Muscle layer of colon (tissue), 2 donors: Measurements from ENCODE around the gene ITPR3.

Source experiments
- H3K27ac ChIP-seq: one replicate; pipeline ENCODE4 v1.7.0; 2013; ENCODE audit warnings: low read depth, mild to moderate bottlenecking, low read length, moderate library complexity
- H3K27me3 ChIP-seq, 2 donors: one replicate each; pipeline ENCODE4 v1.7.0; 2013; ENCODE audit warnings: low read length in 2 of 2, mild to moderate bottlenecking in 2 of 2; ENCODE audit not compliant: insufficient read depth in 2 of 2, control insufficient read depth in 1 of 2
- H3K36me3 ChIP-seq: one replicate; pipeline ENCODE4 v1.7.0; 2013; ENCODE audit warnings: mild to moderate bottlenecking, low read length; ENCODE audit not compliant: insufficient read depth
- H3K4me1 ChIP-seq: one replicate; pipeline ENCODE4 v1.7.0; 2013; ENCODE audit warnings: mild to moderate bottlenecking, low read length; ENCODE audit not compliant: insufficient read depth
- H3K4me3 ChIP-seq, 2 donors: one replicate each; pipeline ENCODE4 v1.7.0; 2013; ENCODE audit warnings: low read length in 2 of 2, low read depth in 1 of 2, mild to moderate bottlenecking in 1 of 2, moderate library complexity in 1 of 2
- H3K9ac ChIP-seq: one replicate; pipeline ENCODE4 v1.7.0; 2013; ENCODE audit warnings: low read length
- H3K9me3 ChIP-seq: one replicate; pipeline ENCODE4 v1.7.0; 2013; ENCODE audit warnings: mild to moderate bottlenecking, low read length
- donor health status: abdominal sarcoma.
- donor health status: Adenocarcinoma of cecum.

The ITPR3 gene

GRCh38 chr6:33684428-33684896 is 63.3 kb downstream of the ITPR3 start:
- H3K27ac ChIP-seq = no peak overlapping the region
- H3K4me3 ChIP-seq = no peak overlapping the region
- H3K27me3 ChIP-seq = no peaks in the 10 kb centered on the region
- H3K36me3 ChIP-seq = peaks cover 13% of the 10 kb centered on the region
- no peaks in the 10 kb centered on the region for H3K4me1 ChIP-seq
- H3K9ac ChIP-seq = no peak overlapping the region
- no peaks in the 10 kb centered on the region for H3K9me3 ChIP-seq

- H3K36me3 ChIP-seq = peaks cover 13% of the 10 kb centered on the region
- H3K4me3 ChIP-seq = no peak overlapping the region
- H3K4me1 ChIP-seq = no peaks in the 10 kb centered on the region
- H3K27ac ChIP-seq = no peak overlapping the region
- H3K9ac ChIP-seq = no peak overlapping the region
- H3K27me3 ChIP-seq = no peaks in the 10 kb centered on the region
- no peaks in the 10 kb centered on the region for H3K9me3 ChIP-seq
Measured at GRCh38 chr6:33684983-33685382, 63.9 kb downstream of the ITPR3 start.

- Histone ChIP-seq H3K9me3 (no peaks in the 10 kb centered on the region), H3K4me3 (no peak overlapping the region), H3K27me3 (no peaks in the 10 kb centered on the region), H3K36me3 (peaks cover 13% of the 10 kb centered on the region), H3K9ac (no peak overlapping the region), H3K27ac (no peak overlapping the region), H3K4me1 (no peaks in the 10 kb centered on the region)
Measured at GRCh38 chr6:33685411-33686224, 64.5 kb downstream of the ITPR3 start.

- Histone ChIP-seq H3K36me3 (peaks cover 13% of the 10 kb centered on the region), H3K27ac (no peak overlapping the region), H3K9ac (no peak overlapping the region), H3K27me3 (no peaks in the 10 kb centered on the region), H3K4me3 (no peak overlapping the region), H3K9me3 (no peaks in the 10 kb centered on the region), H3K4me1 (no peaks in the 10 kb centered on the region)
Measured at GRCh38 chr6:33686225-33686924, 65.3 kb downstream of the ITPR3 start.

GRCh38 chr6:33686981-33687975 is 66.2 kb downstream of the ITPR3 start:
- no peaks in the 10 kb centered on the region for H3K4me1 ChIP-seq
- no peaks in the 10 kb centered on the region for H3K9me3 ChIP-seq
- no peak overlapping the region for H3K9ac ChIP-seq
- no peak overlapping the region for H3K27ac ChIP-seq
- no peak overlapping the region for H3K4me3 ChIP-seq
- H3K36me3 ChIP-seq = peaks cover 13% of the 10 kb centered on the region
- H3K27me3 ChIP-seq = no peaks in the 10 kb centered on the region

GRCh38 chr6:33688006-33688405 is 66.9 kb downstream of the ITPR3 start:
- H3K9me3 ChIP-seq = no peaks in the 10 kb centered on the region
- no peak overlapping the region for H3K27ac ChIP-seq
- H3K36me3 ChIP-seq = peaks cover 13% of the 10 kb centered on the region
- H3K4me3 ChIP-seq = no peak overlapping the region
- H3K4me1 ChIP-seq = no peaks in the 10 kb centered on the region
- H3K9ac ChIP-seq = no peak overlapping the region
- no peaks in the 10 kb centered on the region for H3K27me3 ChIP-seq

GRCh38 chr6:33688451-33689147 is 67.5 kb downstream of the ITPR3 start:
- peaks cover 13% of the 10 kb centered on the region for H3K36me3 ChIP-seq

GRCh38 chr6:33689148-33689494 is 68.0 kb downstream of the ITPR3 start:
- no peak overlapping the region for H3K9ac ChIP-seq
- H3K4me3 ChIP-seq = no peak overlapping the region
- H3K4me1 ChIP-seq = peaks cover 8% of the 10 kb centered on the region
- H3K36me3 ChIP-seq = peaks cover 13% of the 10 kb centered on the region
- no peaks in the 10 kb centered on the region for H3K27me3 ChIP-seq
- H3K27ac ChIP-seq = no peak overlapping the region
- no peaks in the 10 kb centered on the region for H3K9me3 ChIP-seq

More at GRCh38 chr6:33688451-33689147, 67.5 kb downstream of the ITPR3 start:
- Histone ChIP-seq H3K27ac (no peak overlapping the region), H3K27me3 (no peaks in the 10 kb centered on the region), H3K9me3 (no peaks in the 10 kb centered on the region), H3K4me3 (no peak overlapping the region), H3K9ac (no peak overlapping the region), H3K4me1 (peaks cover 4% of the 10 kb centered on the region)

GRCh38 chr6:33689879-33690278 is 68.8 kb downstream of the ITPR3 start:
- Histone ChIP-seq H3K27me3 (no peaks in the 10 kb centered on the region), H3K27ac (no peak overlapping the region), H3K9ac (no peak overlapping the region), H3K4me1 (peaks cover 9% of the 10 kb centered on the region), H3K9me3 (no peaks in the 10 kb centered on the region), H3K36me3 (peaks cover 7% of the 10 kb centered on the region), H3K4me3 (no peak overlapping the region)

GRCh38 chr6:33690766-33691165 is 69.6 kb downstream of the ITPR3 start:
- Histone ChIP-seq H3K9ac (no peak overlapping the region), H3K27me3 (no peaks in the 10 kb centered on the region), H3K4me3 (no peak overlapping the region), H3K27ac (no peak overlapping the region), H3K36me3 (peaks cover 14% of the 10 kb centered on the region), H3K4me1 (peaks cover 14% of the 10 kb centered on the region), H3K9me3 (no peaks in the 10 kb centered on the region)
